Measurements from ENCODE around the gene DGCR6.
"Not testable (repeated sequence)": the region's sequence is repeated elsewhere in the genome, so short reads cannot be mapped to it uniquely, and the experiment has no call there.

Gene DGCR6

DNA sequence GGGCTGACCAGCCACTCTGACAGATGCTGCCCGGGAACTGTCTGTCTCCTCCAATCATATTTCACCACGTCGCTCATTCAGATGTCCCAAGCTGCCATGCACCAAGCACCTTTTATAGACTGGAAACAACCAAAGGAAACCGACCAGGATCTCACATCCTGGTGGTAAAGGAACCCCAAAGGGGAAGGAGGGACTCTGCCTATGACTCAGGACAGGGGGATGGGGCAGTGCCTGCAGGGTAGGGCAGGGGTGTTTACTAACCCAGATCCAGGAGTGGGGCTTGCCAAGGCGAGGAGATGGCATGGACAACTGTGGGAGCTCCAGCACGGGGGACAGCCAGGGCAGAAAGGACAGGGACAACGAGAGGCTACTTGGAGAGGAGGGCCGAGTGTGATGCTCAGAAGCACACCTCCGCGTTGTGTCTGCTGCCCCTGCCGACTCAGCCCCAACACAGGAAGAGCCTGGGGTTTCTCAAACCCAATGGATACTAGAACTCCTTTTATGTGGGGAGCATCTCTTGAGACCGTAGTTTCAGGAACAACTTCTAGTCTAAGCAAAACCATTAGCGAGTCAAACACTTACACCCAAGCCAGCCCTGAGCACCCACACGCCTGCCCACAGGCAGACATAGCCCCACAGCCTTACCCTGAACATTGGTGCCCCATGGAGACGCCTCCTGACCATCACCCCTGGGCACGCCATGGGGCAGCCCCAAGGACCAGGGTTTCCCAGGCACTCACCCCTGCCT is 26.0 kb downstream of the DGCR6 start:
- no peak for DNase-seq

DNA sequence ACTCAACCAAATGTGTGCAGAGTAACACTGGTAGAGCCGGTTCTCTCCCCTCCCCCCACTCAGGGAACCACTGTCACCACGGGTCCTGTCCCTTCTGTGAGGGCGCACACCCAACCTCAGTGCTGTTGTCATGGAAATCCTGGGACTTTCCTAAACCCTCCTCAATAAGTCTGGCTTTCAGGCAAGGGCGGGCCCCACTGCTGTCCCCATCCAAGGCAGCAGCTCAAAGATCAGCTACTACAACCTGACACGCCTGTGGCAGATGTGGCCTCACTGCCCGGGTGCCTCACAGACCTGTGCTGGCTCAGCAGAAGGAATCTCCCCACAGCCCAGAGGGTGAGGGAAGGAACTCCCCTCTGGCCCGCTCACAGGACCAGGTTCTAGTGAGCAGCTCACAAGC is 27.8 kb downstream of the DGCR6 start:
- DNase-seq = no peak

DNA sequence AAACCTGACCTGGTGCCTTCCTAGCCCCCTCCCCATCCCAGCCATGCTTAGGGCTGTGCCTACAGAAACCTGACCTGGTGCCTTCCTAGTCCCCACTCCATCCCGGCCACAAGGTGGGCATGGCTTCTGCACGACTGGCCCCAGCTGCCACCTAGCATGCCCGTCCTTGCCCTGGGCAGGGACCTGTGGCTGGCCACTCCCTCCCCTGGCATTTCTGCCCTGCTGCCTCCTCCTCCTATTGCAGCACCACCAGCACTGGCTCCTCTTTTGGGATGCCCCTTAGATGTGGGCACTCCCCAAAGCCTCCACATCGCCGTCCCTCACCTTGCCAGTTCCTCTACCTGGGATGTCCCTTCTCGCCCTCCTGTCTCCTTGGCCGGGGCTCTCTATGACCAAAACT is 28.6 kb downstream of the DGCR6 start:
- DNase-seq = not testable (repeated sequence)

DNA sequence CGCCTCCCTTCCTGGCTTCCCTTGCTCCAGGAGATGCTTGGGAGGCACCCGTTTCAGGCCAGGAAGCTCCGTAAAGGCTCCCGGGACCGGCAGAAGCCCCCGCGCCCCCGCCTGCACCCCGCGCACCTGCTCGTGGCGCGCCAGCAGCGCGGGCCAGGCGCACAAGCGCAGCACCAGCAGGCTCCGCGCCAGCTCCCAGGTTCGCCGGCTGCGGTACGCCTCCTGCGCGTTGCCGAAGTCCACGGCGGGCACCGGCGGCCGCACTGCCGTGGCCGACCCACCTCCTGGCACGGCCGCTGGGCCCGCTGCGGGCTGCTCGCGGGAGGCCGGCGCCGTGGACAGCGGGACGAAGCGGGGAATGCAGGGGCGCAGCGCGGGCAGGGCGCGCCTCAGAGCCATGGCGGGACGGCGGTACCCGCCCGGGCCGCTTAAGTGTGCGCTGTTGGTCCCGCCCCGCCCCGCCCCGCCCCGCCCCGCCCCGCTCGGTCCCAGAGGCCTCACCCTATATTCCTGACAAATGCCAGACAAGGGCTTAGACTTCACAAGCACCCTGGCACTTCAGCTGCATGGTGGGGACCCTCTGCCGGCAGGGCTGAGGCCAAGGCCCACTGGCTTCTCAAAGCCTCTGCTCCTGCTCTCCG is 29.9 kb downstream of the DGCR6 start, which contains the start of gene PRODH:
PRODH (minus strand) TSS at position 405 of the 641 bp plus-strand sequence; CDS start at position 399, 6 bp downstream.
- no peak for DNase-seq

DNA sequence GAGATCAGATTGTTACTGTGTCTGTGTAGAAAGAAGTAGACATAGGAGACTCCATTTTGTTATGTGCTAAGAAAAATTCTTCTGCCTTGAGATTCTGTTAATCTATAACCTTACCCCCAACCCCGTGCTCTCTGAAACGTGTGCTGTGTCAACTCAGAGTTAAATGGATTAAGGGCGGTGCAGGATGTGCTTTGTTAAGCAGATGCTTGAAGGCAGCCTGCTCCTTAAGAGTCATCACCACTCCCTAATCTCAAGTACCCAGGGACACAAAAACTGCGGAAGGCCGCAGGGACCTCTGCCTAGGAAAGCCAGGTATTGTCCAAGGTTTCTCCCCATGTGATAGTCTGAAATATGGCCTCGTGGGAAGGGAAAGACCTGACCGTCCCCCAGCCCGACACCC is 32.6 kb downstream of the DGCR6 start:
- DNase-seq = not testable (repeated sequence)

DNA sequence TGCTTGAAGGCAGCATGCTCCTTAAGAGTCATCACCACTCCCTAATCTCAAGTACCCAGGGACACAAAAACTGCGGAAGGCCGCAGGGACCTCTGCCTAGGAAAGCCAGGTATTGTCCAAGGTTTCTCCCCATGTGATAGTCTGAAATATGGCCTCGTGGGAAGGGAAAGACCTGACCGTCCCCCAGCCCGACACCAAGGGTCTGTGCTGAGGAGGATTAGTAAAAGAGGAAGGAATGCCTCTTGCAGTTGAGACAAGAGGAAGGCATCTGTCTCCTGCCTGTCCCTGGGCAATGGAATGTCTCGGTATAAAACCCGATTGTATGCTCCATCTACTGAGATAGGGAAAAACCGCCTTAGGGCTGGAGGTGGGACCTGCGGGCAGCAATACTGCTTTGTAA is 41.0 kb downstream of the DGCR6 start:
- DNase-seq = not testable (repeated sequence)

DNA sequence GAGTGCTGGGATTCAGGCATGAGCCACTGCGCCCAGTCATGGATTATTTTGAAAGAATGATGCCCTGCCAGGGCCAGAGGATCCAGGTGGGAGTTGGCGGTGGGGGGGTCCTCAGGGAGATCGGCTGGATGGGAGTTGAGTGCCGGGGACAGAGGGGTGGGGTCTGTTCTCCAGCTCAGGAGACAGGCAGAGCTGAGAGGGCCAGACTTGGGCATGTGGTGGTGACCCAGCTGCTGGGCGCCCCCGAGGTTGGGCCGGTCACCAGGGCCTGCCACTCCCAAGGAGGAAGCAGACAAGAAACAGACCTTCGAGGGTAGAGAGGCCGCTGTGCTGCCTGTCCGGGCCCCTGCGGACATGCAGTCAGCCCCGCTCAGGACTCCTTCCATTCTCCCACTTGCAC is 41.8 kb downstream of the DGCR6 start:
- DNase-seq = no peak

DNA sequence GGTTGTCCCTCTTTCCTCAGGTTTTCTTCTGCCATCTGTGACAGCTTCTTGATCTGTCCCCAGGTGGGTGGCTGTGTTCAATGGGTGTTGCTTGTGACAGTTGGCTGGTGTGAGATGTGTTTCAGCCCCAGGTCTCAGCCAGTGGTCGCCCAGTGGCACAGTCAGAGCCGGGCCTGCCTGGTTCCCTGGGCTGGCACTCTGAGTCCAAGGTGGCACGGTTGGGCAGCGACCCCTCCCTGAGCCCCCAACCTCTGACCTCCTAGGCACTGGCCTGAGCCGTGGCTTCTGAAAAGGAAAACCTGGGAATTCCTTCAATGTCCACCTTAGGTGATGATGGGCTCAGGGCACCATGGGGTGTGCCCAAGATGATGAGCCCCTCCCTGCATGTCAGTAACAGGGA is 44.0 kb downstream of the DGCR6 start:
- DNase-seq = no peak

DNA sequence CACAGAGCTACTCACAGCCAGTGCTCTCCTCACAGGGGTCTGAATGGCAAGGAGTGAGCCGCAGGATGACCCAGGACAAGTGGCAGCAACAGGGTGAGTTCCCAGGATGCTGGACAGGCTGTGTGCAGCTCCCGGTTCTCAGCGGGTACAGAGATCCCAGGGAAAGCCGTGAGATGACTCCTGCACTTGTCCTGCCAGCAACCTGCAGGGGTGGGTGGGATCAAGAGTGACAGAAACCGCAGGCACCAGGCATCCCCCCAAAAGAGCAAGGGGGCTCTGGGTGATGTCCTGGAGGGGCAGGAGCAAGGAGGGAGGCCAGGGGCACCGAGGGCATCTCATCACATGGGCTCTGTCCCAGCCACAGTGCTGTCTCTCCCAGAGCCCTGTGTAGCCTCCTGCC is 45.9 kb downstream of the DGCR6 start:
- no peak for DNase-seq

DNA sequence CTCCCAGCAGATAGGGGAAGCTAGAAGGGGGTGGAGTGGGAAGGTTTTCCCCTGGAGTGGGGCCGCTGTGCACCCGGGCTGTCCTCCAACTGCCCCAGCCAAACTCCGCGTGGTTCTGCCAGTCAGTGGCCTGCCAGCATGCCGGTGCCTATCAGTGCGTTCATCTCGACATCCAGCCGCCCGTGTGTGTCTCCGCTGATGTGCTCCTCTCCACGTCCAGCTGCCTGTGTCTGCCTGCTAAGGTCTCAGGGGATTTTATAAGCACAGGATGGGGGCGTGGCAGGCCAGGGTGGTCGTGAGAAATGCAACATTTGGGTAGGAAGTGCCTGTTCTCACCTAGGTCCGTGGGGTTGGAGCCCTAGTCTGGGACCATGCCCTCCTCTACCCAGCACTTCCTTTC is 47.0 kb downstream of the DGCR6 start:
- not testable (repeated sequence) for DNase-seq

DNA sequence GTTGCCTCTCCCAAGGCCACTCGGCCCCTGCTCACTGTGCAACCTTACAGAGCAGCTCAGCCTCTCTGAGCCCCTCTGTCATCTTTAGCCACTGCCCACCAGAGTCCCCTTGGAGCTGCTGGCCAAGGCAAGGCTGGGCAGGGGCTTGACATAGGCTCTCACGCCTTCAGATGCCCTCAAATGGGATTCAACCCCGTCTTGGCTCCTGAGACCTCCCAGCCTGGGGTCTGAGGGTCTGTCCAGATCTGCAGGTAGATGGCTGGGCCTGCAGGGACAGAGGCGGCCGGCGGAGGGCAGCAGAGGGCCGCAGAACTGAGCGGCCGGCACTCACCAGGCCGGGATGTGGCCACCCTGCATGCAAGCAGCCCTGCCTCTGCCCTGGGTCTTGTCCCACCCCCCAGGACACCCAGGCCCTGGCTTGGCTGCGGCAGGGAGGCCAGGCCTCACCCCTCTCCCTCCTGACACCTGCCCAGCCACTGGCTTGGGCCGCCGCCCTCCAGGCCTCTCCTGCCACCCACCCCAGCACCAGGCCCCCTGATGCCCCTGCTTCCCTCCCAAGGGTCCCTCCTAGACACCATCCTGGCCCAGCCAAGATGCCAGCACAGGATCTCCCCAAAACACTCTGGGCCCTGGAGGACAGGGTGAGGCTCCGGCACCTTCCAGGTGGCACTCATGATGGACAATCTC is 48.3 kb downstream of the DGCR6 start:
- peak; percentile 19 for DNase-seq

DNA sequence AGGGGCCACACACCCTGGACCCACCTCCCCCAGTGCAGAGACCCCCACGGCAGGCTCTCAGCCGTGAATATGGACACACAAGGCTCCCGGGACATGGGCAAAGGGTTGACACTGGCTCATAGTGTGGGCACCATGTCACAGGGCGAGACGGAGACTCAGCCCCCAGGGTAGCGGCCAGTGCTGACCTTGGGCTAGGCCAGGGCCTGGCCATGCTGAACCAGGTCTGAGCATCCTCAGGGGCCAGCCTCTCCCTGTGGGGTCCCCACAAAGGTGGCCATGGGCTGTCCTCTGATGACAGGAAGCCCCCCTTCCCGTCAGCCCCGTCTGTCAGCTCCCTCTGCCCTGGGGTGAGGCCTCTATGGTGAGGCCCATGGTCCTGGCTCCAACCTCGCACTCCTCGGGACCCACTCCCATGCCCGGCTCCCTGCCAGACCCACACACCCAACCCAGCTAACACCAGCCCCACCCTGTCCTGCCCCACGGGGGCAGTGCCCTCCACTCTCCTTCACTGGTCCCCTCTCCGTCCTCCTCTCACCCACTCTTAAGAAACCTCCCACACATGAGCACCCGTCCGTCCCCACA is 49.0 kb downstream of the DGCR6 start:
- DNase-seq = no peak

DNA sequence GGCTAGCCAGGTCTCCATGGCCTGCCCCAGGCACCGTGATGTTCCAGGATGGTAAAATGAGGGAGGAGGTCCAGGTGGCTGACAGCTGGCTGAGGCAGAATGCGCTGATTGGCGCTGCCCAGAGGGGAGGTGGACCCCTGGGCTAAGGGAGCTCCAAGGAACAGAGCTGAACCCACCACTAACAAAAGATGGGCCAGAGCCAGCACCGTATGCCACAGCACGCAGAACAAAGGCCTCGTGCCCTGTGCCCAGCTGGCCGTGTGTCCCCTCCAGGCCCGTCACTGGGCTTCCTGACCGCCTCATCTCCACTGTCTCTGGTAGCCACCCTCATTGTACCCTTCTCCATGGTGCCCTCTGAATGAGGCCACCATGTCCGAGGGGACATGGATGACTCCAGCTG is 49.6 kb downstream of the DGCR6 start:
- DNase-seq = no peak

DNA sequence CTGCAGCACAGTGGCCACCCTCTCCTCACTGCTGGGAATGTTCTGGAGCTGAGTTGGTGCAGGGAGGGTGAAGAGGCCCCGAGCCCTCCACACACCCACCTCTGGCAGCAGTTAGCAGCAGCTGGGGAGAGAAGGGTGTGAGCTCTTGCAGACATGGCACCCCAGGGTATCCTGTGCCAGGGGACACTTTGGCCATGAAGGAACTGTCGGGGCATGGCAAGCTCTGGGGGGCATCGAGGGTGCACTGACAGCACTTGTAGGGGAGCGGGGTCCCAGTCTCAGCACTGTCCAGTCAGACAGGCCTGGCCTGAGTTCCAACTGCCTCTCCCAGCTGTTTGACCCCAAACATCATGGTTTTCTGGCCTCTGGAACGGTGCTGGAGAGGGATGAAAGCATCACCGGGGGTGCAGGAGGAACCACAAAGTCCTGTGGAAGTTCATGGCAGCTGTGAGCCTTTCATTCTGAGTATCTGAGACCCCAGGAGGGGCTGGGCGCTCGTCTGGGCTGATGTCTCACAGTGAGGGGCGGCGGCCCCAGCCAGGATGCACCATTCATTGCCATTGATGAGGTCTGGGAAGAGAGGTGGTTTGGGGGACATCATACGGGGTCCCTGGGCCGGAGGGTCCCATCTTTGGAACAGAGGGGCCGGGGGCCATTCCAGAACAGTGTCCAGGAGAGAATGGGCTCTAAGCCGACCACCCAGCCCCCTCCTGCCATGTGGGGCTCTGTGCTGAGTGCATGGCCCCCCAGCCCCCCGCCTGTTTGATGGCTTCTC is 50.2 kb downstream of the DGCR6 start:
- DNase-seq = not testable (repeated sequence)

DNA sequence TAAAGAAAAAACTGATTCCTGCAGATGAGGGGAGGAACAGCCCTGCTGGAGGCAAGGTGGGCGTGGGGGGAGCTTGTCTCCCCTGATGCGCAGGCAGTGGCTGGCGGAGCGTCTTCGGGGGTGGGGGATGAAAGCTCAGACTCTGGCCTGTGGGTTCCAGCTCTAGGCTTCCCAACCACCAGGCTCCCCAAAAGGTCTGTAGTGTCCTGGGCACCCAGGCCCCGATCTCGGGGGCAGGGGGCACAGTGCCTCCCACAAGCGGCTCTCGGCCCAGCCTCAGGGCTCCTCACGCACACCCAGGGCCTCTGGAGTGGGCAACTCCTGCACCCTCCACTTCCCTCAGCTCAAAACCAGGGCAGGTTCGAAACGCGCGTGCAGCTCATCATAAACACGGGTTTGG is 50.8 kb downstream of the DGCR6 start:
- not testable (repeated sequence) for DNase-seq

DNA sequence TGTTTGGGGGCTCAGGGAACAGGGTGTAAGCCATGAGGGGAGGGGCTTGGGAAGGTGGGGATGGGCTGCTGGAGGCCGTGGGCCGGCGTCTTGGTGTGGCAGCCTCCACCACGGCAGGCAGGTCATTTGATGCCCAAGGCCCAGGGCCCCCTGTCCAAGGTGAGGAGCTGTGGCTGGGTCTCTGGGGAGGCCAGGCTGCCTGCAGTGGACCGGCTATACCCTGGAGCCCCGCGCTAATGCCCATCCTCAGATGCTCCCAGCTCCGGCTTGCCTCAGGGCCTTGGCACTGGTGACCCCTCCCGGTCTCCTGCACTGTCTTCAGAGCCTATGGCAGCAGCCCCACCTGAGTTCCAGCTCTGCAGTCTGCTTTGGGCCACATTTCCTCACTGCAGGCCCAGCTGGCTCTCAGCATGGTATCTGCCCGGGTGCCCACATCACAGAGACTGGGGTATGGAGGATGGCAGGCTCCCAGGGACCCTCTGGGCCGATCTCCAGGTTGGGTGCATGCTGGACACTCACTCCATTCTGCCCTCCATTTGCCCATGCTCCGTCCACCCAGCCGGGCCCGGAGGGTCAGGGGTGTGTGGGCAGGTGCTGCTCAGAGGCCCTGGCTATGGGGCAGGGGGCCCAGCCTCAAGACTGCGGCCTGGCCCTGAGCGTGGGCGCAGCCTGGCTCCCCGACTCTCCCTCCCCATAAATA is 51.7 kb downstream of the DGCR6 start:
- DNase-seq = not testable (repeated sequence)

DNA sequence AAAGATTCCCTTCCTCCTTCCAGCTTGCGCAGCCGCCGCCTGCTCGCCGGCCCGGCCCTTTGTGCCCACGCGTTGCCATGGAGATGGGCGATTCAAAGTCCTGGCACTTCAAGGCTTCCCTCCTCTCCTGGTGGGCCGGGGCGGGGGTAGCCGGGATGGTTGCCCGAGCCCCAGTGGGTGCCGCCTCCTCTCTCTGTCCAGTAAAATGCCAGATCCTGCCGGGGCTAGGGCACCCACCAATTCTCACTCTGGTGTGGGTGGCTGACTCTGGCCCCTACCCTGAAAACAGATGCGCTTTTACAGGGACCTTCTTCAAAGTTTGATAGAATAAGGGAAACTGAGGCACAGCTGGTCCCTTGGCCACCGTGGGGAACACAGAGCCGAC is 52.2 kb downstream of the DGCR6 start:
- DNase-seq = not testable (repeated sequence)

DNA sequence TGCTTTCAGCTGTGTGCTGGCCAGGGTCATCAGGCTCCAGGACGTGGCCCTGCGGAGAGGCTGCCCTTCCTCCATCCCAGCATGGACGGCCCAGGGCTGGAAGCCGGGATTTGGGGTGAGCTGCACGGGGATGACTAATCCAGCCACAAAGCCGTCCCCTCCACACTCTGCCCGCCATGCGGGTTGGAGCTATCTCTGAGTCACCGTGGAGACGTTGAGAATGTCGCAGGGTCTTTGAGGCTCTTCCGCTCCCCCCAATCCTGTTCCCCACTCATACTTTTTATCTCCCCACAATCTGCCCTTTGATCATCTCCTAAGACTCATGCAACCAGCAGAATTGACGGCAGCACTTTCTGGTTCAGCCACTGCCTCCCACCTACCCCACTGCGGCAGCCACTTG is 52.6 kb downstream of the DGCR6 start:
- DNase-seq = not testable (repeated sequence)

DNA sequence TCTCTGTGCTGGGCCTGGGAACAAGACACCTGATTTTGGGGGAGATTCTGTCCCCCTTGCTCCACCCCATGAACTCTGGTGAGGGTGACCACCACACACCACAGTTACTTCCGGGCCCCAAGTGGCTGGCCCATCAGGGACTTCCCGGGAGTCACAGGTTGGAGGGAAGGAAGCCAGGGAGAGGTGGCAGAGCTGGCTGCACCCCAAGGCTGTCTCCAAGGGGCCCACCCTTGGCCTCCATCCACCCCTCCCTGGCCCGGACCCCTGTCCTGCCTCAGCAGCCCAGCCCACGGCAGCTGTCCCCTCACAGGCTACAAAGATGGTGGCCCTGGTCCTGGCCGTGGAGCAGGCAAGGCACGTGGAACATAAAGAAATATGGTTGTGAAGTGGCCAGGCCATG is 53.1 kb downstream of the DGCR6 start:
- DNase-seq = not testable (repeated sequence)

DNA sequence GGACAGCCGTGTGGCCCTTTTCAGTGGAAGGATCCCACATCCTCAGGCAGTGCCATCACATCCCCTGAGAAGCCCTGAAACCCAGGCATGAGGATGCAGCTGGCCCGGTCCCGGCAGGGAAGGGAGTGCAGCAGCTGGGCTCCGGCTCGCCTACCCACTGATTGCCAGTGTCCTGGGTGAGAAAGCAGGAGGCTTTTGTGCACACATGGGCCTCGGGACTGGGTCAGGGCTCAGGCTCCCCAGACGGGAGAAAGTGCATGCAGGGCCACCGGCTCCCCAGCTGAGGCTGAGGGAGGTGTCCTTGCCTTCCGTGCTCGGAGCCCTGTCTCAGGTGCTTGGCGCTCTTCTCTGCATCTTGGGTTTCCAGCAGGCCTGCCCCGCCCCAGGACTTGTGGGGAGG is 53.6 kb downstream of the DGCR6 start:
- not testable (repeated sequence) for DNase-seq

DNA sequence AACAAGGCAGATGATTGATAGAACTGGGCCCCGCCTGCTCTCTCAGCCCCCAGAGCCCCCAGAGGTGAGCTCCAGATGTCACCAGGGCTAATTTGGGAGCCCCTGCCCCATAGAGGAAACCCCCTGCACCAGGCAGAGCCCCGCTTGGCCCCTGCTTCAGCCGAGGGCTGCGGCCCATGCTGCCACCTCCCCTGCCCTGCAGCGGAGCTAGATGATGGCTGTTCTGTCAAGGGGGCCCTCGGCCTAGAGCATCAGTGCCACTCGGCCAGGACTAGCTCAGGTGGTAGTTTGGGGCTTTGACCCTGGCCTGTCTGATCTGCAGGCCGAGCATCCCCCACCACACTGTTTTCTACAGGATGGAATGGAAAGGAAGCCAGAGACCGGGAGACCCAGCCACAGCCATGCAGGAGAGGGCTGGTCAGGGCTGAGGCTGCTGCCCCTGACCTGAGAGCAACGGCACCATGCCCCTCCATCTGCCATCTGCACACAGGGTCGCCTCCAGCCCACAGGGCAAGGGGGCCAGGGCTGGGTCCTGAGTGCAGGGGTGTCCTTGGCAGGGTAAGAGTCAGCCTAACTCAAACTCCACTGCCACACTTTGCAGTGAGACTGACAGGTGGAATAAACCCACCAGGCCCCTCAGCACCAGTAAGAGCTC is 54.2 kb downstream of the DGCR6 start:
- DNase-seq = not testable (repeated sequence)

DNA sequence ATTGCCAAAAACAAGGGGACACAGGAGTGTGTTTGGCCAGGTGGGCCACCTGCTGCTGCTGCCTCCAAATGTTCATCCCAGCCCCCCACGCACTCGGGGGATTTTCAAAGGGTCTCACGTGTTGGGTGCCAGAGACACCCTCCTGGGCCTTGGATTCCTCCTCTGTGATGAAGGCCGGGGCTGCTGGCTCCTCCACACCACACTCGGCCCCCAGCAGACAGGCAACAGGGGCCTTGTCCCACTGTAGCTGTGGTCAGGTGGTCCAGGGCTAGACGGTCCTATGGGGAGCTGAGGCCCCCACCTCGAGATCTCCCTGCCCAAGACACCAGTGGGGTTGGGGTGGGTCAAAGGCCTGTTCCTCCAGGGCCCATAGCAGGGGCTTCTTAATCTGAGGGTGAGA is 55.1 kb downstream of the DGCR6 start:
- not testable (repeated sequence) for DNase-seq
